Lung (tissue), 12 donors: ENCODE measurements around the gene RPRM. TPM values are rescaled to one million over a fixed set of nuclear protein-coding genes. Genes with fewer than 3 reads are reported as not detected.

ENCODE experiments used
- ATAC-seq: fragments of 200-7000 bp; cut with Tn5 transposase; one replicate; pipeline ENCODE4 v1.9.1; 2020; ENCODE audit warnings: moderate number of reproducible peaks; ENCODE audit not compliant: insufficient read depth, low FRiP score
- DNase-seq, 3 donors: peaks; one replicate each; pipeline ENCODE4 v3.0.0-alpha.2; 2013 to 2017
- H3K27ac ChIP-seq, 2 donors: one replicate each; pipeline ENCODE4 v1.5.1; 2013; ENCODE audit warnings: mild to moderate bottlenecking in 2 of 2, moderate library complexity in 2 of 2, control low read depth in 1 of 2, inconsistent platforms in 1 of 2, low read depth in 1 of 2, low read length in 1 of 2
- H3K27me3 ChIP-seq, 3 donors: one replicate each; pipeline ENCODE4 v1.5.1; 2013; ENCODE audit warnings: low read length in 2 of 3; ENCODE audit not compliant: control insufficient read depth in 3 of 3, insufficient read depth in 3 of 3
- H3K36me3 ChIP-seq, 4 donors: one replicate each; pipeline ENCODE4 v1.5.1; 2013; ENCODE audit warnings: low read length in 4 of 4, mild to moderate bottlenecking in 1 of 4, moderate library complexity in 1 of 4; ENCODE audit not compliant: control insufficient read depth in 4 of 4, insufficient read depth in 4 of 4
- H3K4me1 ChIP-seq, 5 donors: one replicate each; pipeline ENCODE4 v1.5.1; 2013; ENCODE audit warnings: low read length in 5 of 5, mild to moderate bottlenecking in 2 of 5, moderate library complexity in 1 of 5; ENCODE audit not compliant: control insufficient read depth in 5 of 5, insufficient read depth in 5 of 5
- H3K4me3 ChIP-seq: one replicate; pipeline ENCODE4 v1.5.1; 2013; ENCODE audit warnings: mild to moderate bottlenecking, control low read depth, moderate library complexity
- H3K9ac ChIP-seq, 2 donors: one replicate each; pipeline ENCODE4 v1.5.1; 2013; ENCODE audit warnings: low read length in 2 of 2, control low read depth in 1 of 2; ENCODE audit not compliant: insufficient read depth in 1 of 2
- H3K9me3 ChIP-seq, 4 donors: one replicate each; pipeline ENCODE4 v1.5.1; 2013; ENCODE audit warnings: low read length in 3 of 4, mild to moderate bottlenecking in 1 of 4, moderate library complexity in 1 of 4; ENCODE audit not compliant: control insufficient read depth in 4 of 4, insufficient read depth in 3 of 4
- WGBS, 2 donors: extraction: QIAGEN DNeasy Blood & Tissue Kit; methylation state at CpG; one replicate each; pipeline ENCODE4 v1.1.7; 2013; 5-methylcytosine and 5-hydroxymethylcytosine counted together
- polyA plus RNA-seq, 2 donors: library from polyadenylated mRNA; stranded (reverse); fragments of 200-250 nt; gene quantifications; one replicate each; pipeline ENCODE4 v1.2.1, GENCODE V29; 2013
- total RNA-seq, 2 donors: library from RNA; depleted of rRNA in 1 of 2; stranded (reverse); fragments of >200 nt in 1 of 2; gene quantifications; one replicate each; pipeline ENCODE4 v1.2.1, GENCODE V29; 2014 to 2021
- TF ChIP-seq, protein P1 (sequence below): IDR thresholded peaks from 2 replicates; pipeline ENCODE4 v1.5.1; 2012; ENCODE audit warnings: mild to moderate bottlenecking; ENCODE audit errors: control extremely low read depth, extremely low read depth
- donor health status: control.
- donor health status: control.
- donor health status: Bipolar disorder and iron deficiency.
- donor health status: healthy.
- donor health status: DM: yes; HTN: yes; CAD: no.

The RPRM gene
- total and polyA plus RNA-seq, 4 donors = 0.50 to 1.9 (median 1.1) TPM

DNA sequence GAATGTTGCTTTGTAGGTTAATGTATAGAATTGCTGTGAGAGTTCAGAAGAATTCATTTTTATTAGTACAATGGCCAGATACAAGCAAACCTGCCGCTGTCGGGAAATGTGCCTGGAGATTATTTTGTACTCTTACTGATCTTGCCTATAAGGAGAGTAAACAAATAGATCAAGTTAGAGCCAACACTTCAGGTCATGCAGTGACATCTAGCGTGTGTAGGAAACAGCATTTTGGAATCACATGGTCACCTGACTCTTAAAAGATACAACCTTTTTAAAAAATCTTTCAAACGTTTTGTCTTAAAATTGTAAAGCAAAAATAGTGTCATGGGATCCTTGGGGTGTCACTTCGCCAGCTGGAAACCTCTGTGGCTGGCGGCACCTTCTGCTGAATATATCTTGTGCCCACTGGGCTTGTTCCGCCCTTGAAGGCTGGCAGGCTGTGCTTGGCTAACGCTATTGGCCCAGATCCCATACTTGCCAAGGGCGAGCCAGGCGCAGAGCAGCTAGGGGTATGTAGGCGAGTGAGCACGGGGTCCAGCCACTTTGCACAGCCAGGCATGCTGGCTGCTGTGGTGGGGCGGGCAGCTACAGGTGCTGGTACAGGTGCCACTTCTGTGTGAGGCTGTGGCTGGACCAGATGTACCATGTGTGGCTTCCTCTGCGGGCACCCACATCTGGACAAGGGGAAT, 19.5 kb upstream of the RPRM start:
- no peak overlapping the region for H3K27ac ChIP-seq
- no peak for DNase-seq
- no peaks in the 10 kb centered on the region for H3K4me1 ChIP-seq
- H3K36me3 ChIP-seq = no peaks in the 10 kb centered on the region
- H3K9me3 ChIP-seq = peaks cover 0 to 3% (median 0%) of the 10 kb centered on the region in 4 donors
- no peak overlapping the region for H3K9ac ChIP-seq
- no peak for ATAC-seq
- H3K27me3 ChIP-seq = no peaks in the 10 kb centered on the region
- 86 to 90% methylated on average over 14 of the region's 14 CpGs for WGBS, 2 donors
- no peak overlapping the region for H3K4me3 ChIP-seq
- TF ChIP-seq, protein P1, sequence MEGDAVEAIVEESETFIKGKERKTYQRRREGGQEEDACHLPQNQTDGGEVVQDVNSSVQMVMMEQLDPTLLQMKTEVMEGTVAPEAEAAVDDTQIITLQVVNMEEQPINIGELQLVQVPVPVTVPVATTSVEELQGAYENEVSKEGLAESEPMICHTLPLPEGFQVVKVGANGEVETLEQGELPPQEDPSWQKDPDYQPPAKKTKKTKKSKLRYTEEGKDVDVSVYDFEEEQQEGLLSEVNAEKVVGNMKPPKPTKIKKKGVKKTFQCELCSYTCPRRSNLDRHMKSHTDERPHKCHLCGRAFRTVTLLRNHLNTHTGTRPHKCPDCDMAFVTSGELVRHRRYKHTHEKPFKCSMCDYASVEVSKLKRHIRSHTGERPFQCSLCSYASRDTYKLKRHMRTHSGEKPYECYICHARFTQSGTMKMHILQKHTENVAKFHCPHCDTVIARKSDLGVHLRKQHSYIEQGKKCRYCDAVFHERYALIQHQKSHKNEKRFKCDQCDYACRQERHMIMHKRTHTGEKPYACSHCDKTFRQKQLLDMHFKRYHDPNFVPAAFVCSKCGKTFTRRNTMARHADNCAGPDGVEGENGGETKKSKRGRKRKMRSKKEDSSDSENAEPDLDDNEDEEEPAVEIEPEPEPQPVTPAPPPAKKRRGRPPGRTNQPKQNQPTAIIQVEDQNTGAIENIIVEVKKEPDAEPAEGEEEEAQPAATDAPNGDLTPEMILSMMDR = no peak

DNA sequence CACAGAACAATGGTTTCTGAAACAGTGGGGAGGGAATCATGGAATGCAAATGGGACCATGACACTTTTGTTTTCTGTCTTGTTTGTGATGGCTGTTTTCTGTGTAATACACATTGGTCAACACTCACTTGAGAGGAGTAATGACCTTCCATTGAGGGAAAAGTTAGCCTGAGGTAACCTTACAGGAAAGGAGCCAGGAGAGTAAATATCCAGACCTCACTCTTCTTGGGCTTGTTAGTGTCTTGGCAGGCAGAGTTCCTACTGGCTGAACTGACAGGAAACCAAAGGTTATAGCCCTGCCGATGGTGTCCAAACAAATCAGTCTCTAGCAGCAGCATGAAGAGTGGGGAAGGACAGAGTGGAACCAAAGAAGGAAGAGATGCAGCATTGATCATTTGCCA, 17.2 kb upstream of the RPRM start:
- H3K27me3 ChIP-seq = no peaks in the 10 kb centered on the region
- no peaks in the 10 kb centered on the region for H3K4me1 ChIP-seq
- H3K9ac ChIP-seq = no peak overlapping the region
- DNase-seq (no peak), ATAC-seq (no peak)
- no peak overlapping the region for H3K4me3 ChIP-seq
- WGBS, 2 donors = 0 to 7% methylated on average over 1 of the region's 1 CpG
- no peak overlapping the region for H3K27ac ChIP-seq
- TF ChIP-seq, protein P1 = no peak
- H3K9me3 ChIP-seq = peaks cover 0 to 3% (median 0%) of the 10 kb centered on the region in 4 donors
- no peaks in the 10 kb centered on the region for H3K36me3 ChIP-seq

DNA sequence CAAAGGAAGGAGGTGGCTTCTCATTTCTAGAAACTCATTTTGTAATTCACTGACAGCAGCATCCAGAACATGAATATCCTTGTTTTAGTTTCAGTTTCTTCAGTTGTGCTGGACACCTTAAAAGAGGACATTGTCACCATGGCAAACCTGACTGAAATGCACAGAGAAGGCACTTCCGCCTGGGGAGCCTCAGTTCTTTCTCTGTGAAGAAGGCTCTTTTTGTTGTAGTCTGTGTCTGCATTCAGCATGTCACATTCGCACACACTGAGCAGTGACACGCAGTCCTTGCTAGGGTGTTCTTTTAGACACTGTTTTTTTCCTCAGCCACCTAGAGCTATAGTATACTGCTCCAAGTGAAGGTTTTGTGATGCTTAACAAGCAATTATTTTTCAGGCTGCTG, 9.5 kb upstream of the RPRM start:
- ATAC-seq (no peak), DNase-seq (no peak)
- TF ChIP-seq, protein P1 = no peak
- Histone ChIP-seq H3K27ac (no peak overlapping the region), H3K9ac (no peak overlapping the region), H3K27me3 (no peaks in the 10 kb centered on the region), H3K9me3 (no peaks in the 10 kb centered on the region), H3K36me3 (no peaks in the 10 kb centered on the region), H3K4me3 (no peak overlapping the region), H3K4me1 (no peaks in the 10 kb centered on the region)
- 74 to 82% methylated on average over 3 of the region's 3 CpGs for WGBS, 2 donors

DNA sequence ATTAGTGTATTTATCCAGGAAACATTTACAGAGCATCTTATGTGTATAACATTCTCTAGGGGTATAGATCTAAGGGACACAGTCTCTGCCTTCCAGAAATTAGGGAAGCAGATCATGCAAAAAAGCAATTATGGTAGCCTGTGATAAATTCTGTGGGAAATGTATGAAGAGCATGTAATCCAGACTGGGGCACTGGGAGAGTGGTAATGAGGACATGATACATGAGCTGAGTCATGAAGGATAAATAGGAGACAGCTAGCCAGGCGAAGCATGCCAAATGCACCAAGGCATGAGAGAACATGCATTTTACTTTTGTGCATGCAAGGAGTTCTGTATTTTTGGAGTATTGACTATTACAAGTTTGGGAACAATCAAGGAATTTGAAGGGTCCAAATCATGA, 8.9 kb upstream of the RPRM start:
- TF ChIP-seq, protein P1 = no peak
- Histone ChIP-seq H3K4me3 (no peak overlapping the region), H3K9me3 (no peaks in the 10 kb centered on the region), H3K36me3 (no peaks in the 10 kb centered on the region), H3K27me3 (no peaks in the 10 kb centered on the region), H3K27ac (no peak overlapping the region), H3K4me1 (no peaks in the 10 kb centered on the region), H3K9ac (no peak overlapping the region)
- 75 to 82% methylated on average over 1 of the region's 1 CpG for WGBS, 2 donors
- DNase-seq (no peak), ATAC-seq (no peak)
